Mucosa of rectum (tissue), 2 donors: ENCODE data around the gene PDS5A.
"Not testable (repeated sequence)": the region's sequence is repeated elsewhere in the genome, so short reads cannot be mapped to it uniquely, and the experiment has no call there.

Experiments
- H3K27ac ChIP-seq, 2 donors: one replicate each; pipeline ENCODE4 v1.7.0; 2013; ENCODE audit warnings: inconsistent platforms in 2 of 2, low read depth in 2 of 2, low read length in 2 of 2
- H3K27me3 ChIP-seq, 2 donors: one replicate each; pipeline ENCODE4 v1.7.0; 2013; ENCODE audit warnings: low read length in 2 of 2; ENCODE audit not compliant: control insufficient read depth in 2 of 2, insufficient read depth in 2 of 2
- H3K36me3 ChIP-seq, 2 donors: one replicate each; pipeline ENCODE4 v1.7.0; 2013; ENCODE audit warnings: low read length in 2 of 2; ENCODE audit not compliant: control insufficient read depth in 2 of 2, insufficient read depth in 2 of 2
- H3K4me1 ChIP-seq, 2 donors: one replicate each; pipeline ENCODE4 v1.7.0; 2013; ENCODE audit warnings: low read length in 2 of 2, mild to moderate bottlenecking in 1 of 2; ENCODE audit not compliant: control insufficient read depth in 2 of 2, insufficient read depth in 2 of 2
- H3K4me3 ChIP-seq, 2 donors: one replicate each; pipeline ENCODE4 v1.7.0; 2013; ENCODE audit warnings: low read length in 2 of 2
- H3K9ac ChIP-seq, 2 donors: one replicate each; pipeline ENCODE4 v1.7.0; 2013; ENCODE audit warnings: low read length in 2 of 2, low read depth in 1 of 2, mild to moderate bottlenecking in 1 of 2
- H3K9me3 ChIP-seq, 2 donors: one replicate each; pipeline ENCODE4 v1.7.0; 2013; ENCODE audit warnings: low read length in 2 of 2; ENCODE audit not compliant: control insufficient read depth in 2 of 2
- donor health status: healthy.
- donor health status: Normal muscosa, but diverticular disease.

PDS5A gene

DNA sequence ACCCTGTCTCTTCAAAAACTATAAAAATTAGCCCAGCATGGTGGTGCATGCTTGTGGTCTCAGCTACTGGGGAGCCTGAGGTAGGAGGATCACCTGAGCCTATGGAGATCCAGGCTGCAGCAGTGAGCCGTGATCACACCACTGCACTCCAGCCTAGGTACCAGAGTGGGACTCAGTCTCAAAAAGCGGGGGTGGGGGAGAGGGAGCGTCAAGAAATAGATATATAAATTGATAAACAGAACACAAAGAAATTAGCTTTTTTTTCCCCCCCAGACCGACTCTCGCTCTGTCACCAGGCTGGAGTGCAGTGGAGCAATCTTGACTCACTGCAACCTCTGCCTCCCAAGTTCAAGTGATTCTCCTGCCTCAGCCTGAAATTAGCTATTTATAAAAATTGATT lies 14.1 kb downstream of the PDS5A start:
- Histone ChIP-seq H3K4me3 (no peak overlapping the region), H3K4me1 (no peaks in the 10 kb centered on the region), H3K9ac (no peak overlapping the region), H3K9me3 (no peaks in the 10 kb centered on the region), H3K27ac (no peak overlapping the region), H3K36me3 (no peaks in the 10 kb centered on the region), H3K27me3 (no peaks in the 10 kb centered on the region)

DNA sequence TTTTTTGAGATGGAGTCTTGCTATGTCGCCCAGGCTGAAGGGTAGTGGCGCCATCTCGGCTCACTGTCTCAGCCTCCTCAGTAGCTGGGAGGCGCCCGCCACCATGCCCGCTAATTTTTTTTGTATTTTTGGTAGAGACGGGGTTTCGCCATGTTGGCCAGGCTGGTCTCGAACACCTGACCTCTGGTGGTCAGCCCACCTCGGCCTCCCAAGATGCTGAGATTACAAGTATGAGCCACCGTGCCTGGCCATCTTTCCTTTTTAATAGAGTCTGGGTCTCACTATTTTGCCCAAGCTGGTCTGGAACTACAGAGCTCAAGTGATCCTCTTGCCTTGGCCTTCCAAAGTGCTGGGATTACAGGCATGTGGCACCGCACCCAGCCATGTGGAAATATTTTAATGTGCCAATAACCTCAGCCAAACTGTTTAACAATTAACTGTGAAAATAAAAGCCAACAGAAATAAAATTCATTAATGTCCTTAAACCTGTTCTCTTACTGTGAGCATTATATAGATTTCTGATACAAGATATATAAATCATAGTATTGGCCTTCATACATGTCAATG lies 16.3 kb downstream of the PDS5A start:
- H3K27ac ChIP-seq, result no peak overlapping the region
- no peaks in the 10 kb centered on the region for H3K27me3 ChIP-seq
- H3K36me3 ChIP-seq, result no peaks in the 10 kb centered on the region
- no peaks in the 10 kb centered on the region for H3K9me3 ChIP-seq
- no peak overlapping the region for H3K9ac ChIP-seq
- no peak overlapping the region for H3K4me3 ChIP-seq
- H3K4me1 ChIP-seq, result no peaks in the 10 kb centered on the region

DNA sequence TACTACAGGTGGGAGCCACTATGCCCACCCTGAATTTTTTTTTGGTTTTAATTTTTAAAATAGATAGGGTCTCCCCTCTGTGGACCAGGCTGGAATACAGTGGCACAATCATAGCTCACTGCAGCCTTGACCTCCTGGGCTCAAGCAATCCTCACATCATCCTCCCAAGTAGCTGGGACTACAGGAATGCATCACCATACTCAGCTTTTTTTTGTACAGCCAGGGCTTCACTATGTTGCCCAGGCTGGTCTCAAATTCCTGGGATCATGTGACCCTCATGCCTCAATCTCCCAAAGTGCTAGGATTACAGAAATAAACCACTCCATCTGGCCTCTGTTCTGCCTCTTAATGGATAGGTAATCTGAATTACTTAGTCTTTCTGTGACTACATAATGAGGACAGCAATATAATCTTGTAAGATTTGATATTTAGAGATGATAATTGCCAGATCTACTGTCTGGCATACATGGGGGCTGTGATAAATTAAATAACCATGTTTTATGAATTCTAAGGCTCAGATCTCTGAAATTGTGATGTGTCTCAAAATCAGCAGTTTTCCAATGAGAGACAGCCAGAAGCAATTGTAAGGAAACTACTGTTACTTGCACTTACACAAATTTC lies 26.7 kb downstream of the PDS5A start:
- no peak overlapping the region for H3K4me3 ChIP-seq
- no peak overlapping the region for H3K9ac ChIP-seq
- H3K36me3 ChIP-seq, result peaks cover 0 to 2% of the 10 kb centered on the region in 2 donors
- H3K27ac ChIP-seq, result no peak overlapping the region
- no peaks in the 10 kb centered on the region for H3K27me3 ChIP-seq
- no peaks in the 10 kb centered on the region for H3K9me3 ChIP-seq
- H3K4me1 ChIP-seq, result no peaks in the 10 kb centered on the region

DNA sequence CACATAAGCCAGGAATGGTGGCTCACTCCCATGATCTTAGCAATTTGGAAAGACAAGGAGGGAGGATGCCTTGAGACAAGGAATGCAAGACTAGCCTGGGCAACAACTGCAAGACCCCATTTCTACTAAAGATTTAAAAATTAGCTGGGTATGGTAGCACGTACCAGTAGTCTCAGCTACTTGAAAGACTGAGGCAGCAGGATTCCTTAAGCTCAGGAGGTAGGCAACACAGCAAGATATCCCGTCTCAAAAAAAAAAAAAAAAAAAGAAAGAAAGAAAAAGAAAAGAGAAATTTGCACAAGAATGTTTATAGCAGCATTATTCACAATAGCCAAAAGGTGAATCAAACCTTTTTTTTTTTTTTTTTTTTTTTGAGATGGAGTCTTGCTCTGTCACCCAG lies 29.7 kb downstream of the PDS5A start:
- no peaks in the 10 kb centered on the region for H3K9me3 ChIP-seq
- H3K27ac ChIP-seq, result no peak overlapping the region
- peaks cover 0 to 2% of the 10 kb centered on the region in 2 donors for H3K36me3 ChIP-seq
- H3K27me3 ChIP-seq, result no peaks in the 10 kb centered on the region
- H3K4me3 ChIP-seq, result no peak overlapping the region
- H3K4me1 ChIP-seq, result no peaks in the 10 kb centered on the region
- H3K9ac ChIP-seq, result no peak overlapping the region

DNA sequence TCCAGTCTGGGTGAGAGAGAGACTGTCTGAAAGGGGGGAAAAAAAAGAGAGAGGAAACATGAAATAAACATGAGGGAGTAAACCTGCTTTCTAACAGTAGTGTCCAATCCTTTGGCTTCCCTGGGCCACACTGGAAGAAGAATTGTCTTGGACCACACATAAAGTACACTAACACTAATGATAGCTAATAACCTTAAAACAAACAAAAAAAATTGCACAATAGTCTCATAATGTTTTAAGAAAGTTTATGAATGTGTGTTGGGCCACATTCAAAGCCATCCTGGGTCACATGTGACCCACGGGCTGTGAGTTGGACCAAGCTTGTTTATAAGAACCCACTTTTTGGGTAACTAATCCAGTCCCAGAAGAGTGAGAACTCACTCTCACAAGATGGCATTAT lies 30.3 kb downstream of the PDS5A start:
- no peak overlapping the region for H3K27ac ChIP-seq
- H3K36me3 ChIP-seq, result peaks cover 0 to 2% of the 10 kb centered on the region in 2 donors
- no peaks in the 10 kb centered on the region for H3K4me1 ChIP-seq
- no peaks in the 10 kb centered on the region for H3K27me3 ChIP-seq
- no peaks in the 10 kb centered on the region for H3K9me3 ChIP-seq
- no peak overlapping the region for H3K4me3 ChIP-seq
- H3K9ac ChIP-seq, result no peak overlapping the region

DNA sequence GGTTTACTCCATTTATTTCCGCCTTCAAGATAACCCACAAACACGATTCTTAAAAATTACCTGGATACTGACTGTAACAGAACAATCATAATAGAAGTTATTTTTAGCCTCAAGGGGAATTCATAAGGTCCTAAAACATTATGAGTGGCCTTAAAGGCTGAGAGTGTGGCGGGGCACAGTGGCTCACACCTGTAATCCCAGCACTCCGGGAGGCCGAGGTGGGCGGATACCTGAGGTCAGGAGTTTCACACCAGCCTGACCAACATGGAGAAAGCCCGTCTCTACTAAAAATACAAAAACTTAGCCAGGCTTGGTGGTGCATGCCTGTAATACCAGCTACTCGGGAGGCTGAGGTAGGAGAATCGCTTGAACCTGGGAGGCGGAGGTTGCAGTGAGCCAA lies 33.5 kb downstream of the PDS5A start:
- not testable (repeated sequence) for H3K4me1 ChIP-seq, H3K27me3 ChIP-seq, H3K27ac ChIP-seq

DNA sequence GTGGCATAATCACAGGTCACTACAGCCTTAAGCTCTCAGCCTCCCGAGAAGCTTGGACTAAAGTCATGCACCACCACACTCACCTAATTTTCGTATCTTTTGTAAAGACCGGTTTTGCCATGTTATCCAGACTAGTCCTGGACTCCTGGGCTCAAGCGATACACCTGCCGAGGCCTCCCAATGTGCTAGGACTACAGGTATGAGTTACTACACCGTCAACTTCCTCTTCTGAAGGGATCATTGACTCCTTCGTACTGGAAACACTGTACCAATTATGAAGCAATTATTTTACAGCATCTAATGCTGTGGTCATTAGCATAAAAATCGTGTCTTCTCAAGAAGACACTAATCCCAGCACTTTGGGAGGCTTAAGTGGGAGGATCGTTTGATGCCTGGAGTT lies 35.2 kb downstream of the PDS5A start:
- Histone ChIP-seq H3K4me3 (no peak overlapping the region), H3K27me3 (no peaks in the 10 kb centered on the region), H3K4me1 (no peaks in the 10 kb centered on the region), H3K27ac (no peak overlapping the region), H3K36me3 (no peaks in the 10 kb centered on the region), H3K9me3 (no peaks in the 10 kb centered on the region), H3K9ac (no peak overlapping the region)

More for the DNA sequence above, 33.5 kb downstream of the PDS5A start:
- H3K9me3 ChIP-seq, H3K9ac ChIP-seq, H3K36me3 ChIP-seq, H3K4me3 ChIP-seq: not testable (repeated sequence)

DNA sequence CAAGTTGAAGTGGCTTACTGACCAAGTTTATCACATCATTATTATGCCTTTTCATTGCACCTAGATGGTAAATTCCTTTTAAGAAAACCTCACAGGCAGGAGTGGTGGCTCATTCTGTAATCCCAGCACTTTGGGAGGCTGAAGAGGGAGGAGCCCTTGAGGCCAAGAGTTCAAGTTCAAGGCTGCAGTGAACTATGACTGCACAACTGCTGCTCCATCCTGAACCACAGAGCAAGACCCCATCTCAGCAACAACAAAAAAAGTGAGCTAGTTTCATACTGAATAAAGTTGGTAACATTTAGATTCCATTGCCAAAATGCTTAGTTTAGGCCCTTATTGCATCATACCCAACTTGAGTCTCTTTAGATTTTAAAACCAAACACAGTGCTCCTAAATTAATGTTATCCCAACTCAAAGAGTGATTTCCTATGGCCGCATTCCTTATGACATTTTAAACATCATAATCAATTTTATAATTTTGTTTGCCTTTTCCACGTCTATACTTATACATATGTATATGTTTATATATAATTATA lies 36.0 kb downstream of the PDS5A start:
- no peaks in the 10 kb centered on the region for H3K27me3 ChIP-seq
- H3K9me3 ChIP-seq, result no peaks in the 10 kb centered on the region
- no peak overlapping the region for H3K9ac ChIP-seq
- no peaks in the 10 kb centered on the region for H3K36me3 ChIP-seq
- no peak overlapping the region for H3K4me3 ChIP-seq
- peaks cover 0 to 2% of the 10 kb centered on the region in 2 donors for H3K4me1 ChIP-seq
- no peak overlapping the region for H3K27ac ChIP-seq

DNA sequence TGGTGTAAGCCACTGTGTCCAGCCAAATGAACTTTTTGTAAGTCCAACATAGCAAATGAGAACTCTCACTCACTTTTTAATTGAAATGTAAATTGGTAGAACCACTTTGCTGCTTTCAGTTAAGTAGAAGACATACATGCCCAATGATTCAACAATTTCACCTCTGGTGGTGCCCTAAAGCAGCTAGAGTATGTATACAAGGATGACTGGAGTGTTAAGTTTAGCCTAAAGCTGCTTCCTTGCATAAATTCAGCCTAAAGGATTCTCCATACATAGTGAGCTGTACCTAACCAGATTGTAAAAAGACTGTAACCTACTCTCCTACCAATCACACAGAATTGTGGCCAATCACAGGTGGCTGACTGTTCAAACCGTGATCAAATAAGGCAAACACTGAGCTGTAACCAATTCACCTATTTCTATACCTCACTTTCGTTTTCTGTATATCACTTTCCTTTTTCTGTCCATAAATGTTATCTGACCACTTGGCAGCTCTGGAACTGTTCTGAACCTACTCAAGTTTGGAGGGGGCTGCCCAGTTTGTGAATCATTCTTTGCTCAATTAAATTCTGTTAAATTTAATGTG lies 39.9 kb downstream of the PDS5A start:
- Histone ChIP-seq H3K9me3 (no peaks in the 10 kb centered on the region), H3K4me3 (no peak overlapping the region)

DNA sequence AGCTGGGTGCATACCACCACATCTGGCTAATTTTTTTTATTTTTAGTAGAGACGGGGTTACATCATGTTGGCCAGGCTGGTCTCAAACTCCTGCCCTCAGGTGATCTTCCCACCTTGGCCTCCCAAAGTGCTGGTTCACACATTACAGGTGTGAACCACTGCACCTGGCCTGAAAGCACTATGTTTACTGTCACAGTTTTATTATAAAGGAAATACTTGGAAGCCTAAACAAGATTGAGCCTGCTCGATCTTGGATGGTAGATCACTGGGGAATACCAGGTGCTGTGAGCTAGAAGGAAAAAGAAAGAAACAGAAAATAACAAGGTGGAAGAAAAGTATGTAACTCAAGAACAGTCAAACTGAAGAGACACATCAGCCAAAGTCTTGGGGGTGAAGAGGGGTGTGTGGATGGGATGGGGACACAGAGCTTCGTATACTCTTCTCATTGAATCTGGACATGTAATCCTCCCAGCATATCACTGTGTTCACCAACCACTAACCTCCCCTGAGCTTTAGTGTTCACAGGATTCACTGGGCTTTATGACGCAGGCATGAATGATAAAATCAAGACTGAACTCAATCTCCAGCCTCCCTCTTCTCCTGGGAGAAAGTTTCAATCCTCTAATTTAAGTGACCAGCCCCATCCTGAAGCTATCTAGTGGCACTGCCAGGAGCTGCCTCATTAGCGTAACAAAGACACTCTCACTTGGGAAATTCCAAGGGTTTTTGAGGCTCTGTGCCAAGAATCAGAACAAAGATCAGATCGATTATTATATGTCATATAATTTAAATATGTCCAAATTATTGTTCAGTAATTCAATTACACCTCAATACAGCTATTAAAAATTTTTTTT lies 40.9 kb downstream of the PDS5A start:
- H3K9ac ChIP-seq, result no peak overlapping the region
- no peaks in the 10 kb centered on the region for H3K27me3 ChIP-seq
- H3K27ac ChIP-seq, result no peak overlapping the region
- peaks cover 2 to 6% of the 10 kb centered on the region in 2 donors for H3K4me1 ChIP-seq
- H3K4me3 ChIP-seq, result no peak overlapping the region
- H3K9me3 ChIP-seq, result no peaks in the 10 kb centered on the region
- peaks cover 0 to 2% of the 10 kb centered on the region in 2 donors for H3K36me3 ChIP-seq

More for the DNA sequence above, 39.9 kb downstream of the PDS5A start:
- peaks cover 2 to 6% of the 10 kb centered on the region in 2 donors for H3K4me1 ChIP-seq
- peaks cover 0 to 2% of the 10 kb centered on the region in 2 donors for H3K36me3 ChIP-seq
- no peaks in the 10 kb centered on the region for H3K27me3 ChIP-seq
- no peak overlapping the region for H3K9ac ChIP-seq
- H3K27ac ChIP-seq, result no peak overlapping the region
